Fibroblast of lung (primary cell): ENCODE measurements around the gene USH1G.

Experiments used
- EZH2 ChIP-seq: IDR thresholded peaks from 2 replicates; pipeline ENCODE4 v1.5.1; 2012; ENCODE audit warnings: low read length, control low read depth, mild to moderate bottlenecking; ENCODE audit errors: missing control alignments
- TF ChIP-seq, protein P1 (sequence below), 2 donors: IDR thresholded peaks in 1 of 2; conservative IDR thresholded peaks in 1 of 2; 1 replicate in 1 of 2; 2 replicates in 1 of 2; pipeline ENCODE4 v1.5.1; 2011 to 2012; ENCODE audit warnings: low read length in 2 of 2, control low read depth in 1 of 2, inconsistent platforms in 1 of 2, low read depth in 1 of 2, mild to moderate bottlenecking in 1 of 2

DNA sequence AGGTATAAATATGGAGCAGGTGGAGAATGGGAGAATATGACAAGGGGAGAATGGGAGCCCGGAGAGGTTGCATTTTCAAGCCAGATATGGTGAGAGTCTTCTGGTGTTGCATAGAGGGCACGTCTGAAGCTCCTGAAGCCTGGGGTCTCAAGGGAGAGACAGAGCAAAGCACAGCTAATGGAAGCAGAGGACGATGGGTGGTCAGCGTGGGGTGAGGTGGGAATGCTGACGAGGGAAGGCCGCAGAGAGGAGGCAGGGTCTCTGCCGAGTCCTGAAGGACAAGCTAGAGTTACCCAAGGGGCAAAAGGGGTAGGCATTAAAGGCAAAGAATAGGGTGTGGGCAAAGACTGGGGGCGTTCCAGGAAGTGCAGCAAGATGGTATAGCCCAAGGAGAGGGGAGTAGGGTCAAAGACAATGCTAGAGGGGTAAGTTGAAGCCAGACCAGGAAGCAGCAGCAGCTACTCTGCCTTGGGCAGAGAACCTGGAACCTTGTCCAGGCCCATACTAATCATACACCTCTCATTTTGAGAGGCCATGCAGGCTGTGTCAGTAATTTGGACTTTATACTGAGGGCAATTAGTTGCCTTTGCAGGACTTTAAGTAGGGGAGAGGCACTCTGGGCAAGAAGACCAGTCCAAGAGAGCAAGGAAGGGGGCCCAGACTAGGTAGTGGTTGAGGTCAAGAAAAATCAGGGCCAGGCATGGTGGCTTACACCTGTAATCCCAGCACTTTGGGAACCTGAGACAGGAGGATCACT lies 15.3 kb upstream of the USH1G start:
- TF ChIP-seq, protein P1, sequence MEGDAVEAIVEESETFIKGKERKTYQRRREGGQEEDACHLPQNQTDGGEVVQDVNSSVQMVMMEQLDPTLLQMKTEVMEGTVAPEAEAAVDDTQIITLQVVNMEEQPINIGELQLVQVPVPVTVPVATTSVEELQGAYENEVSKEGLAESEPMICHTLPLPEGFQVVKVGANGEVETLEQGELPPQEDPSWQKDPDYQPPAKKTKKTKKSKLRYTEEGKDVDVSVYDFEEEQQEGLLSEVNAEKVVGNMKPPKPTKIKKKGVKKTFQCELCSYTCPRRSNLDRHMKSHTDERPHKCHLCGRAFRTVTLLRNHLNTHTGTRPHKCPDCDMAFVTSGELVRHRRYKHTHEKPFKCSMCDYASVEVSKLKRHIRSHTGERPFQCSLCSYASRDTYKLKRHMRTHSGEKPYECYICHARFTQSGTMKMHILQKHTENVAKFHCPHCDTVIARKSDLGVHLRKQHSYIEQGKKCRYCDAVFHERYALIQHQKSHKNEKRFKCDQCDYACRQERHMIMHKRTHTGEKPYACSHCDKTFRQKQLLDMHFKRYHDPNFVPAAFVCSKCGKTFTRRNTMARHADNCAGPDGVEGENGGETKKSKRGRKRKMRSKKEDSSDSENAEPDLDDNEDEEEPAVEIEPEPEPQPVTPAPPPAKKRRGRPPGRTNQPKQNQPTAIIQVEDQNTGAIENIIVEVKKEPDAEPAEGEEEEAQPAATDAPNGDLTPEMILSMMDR (conservative IDR thresholded peaks at IDR 0.05 in 1 of 2, IDR thresholded peaks at IDR 0.05 in 1 of 2; ENCODE audit: low read depth in 1 of 2, low read length in 2 of 2): no peak
- no peak for TF ChIP-seq EZH2
